OCI-LY3 (cell line): ENCODE results near the gene GOLT1A.

Source experiments
- CTCF ChIP-seq: fragments of 200-600, 300-600 bp; sonication (generic); IDR thresholded peaks from 2 replicates; pipeline ENCODE4 v1.5.1; 2014; ENCODE audit warnings: antibody characterized with exemption, low read length, low read depth
- EZH2phosphoT487 ChIP-seq: fragments of 200-600 bp; shearing (Covaris generic); IDR thresholded peaks from 2 replicates; pipeline ENCODE4 v1.6.1; 2018; ENCODE audit warnings: antibody characterized with exemption, mixed run types, low read depth

GRCh38 chr1:204227996-204228785 lies 14.4 kb upstream of the GOLT1A start:
- no peak for TF ChIP-seq CTCF
- no peak for TF ChIP-seq EZH2phosphoT487
